ENCODE results near the gene SPEG.
A peak's percentile ranks its signal among the peaks of the same experiment; 100 is the strongest.

SPEG gene

GRCh38 chr2:219483451-219484342 is 49.1 kb downstream of the SPEG start:
- DNase-seq, result no peak

GRCh38 chr2:219484343-219485200 is 49.9 kb downstream of the SPEG start:
- DNase-seq, result no peak

GRCh38 chr2:219485201-219485580 is 50.5 kb downstream of the SPEG start:
- DNase-seq, result no peak

- DNase-seq, result no peak
These were observed 51.8 kb downstream of the SPEG start for GRCh38 chr2:219486380-219486959.

GRCh38 chr2:219488149-219488843 is 53.7 kb downstream of the SPEG start:
- no peak for DNase-seq

GRCh38 chr2:219488844-219489194 is 54.2 kb downstream of the SPEG start:
- DNase-seq, result no peak

GRCh38 chr2:219489315-219489714 is 54.7 kb downstream of the SPEG start:
- no peak for DNase-seq

GRCh38 chr2:219490186-219490585 is 55.5 kb downstream of the SPEG start:
- DNase-seq, result no peak

GRCh38 chr2:219490600-219491130 is 56.0 kb downstream of the SPEG start:
- no peak for DNase-seq

GRCh38 chr2:219491278-219491963 is 56.8 kb downstream of the SPEG start:
- DNase-seq, result peak in 1 of 2 donors; percentile 24

GRCh38 chr2:219492575-219492974 is 57.9 kb downstream of the SPEG start:
- no peak for DNase-seq

- DNase-seq, result no peak
These were observed 58.4 kb downstream of the SPEG start for GRCh38 chr2:219493086-219493485.

GRCh38 chr2:219494952-219495530 is 60.4 kb downstream of the SPEG start:
- DNase-seq, result no peak

GRCh38 chr2:219495531-219496122 is 61.0 kb downstream of the SPEG start:
- peak; percentile 31 to 71 for DNase-seq

- DNase-seq, result no peak
These were observed 61.7 kb downstream of the SPEG start for GRCh38 chr2:219496247-219496824.

- DNase-seq, result no peak
These were observed 62.3 kb downstream of the SPEG start for GRCh38 chr2:219496825-219497494.

GRCh38 chr2:219497495-219498279 is 63.0 kb downstream of the SPEG start:
- DNase-seq, result peak; percentile 75 to 85

GRCh38 chr2:219498280-219499057 is 63.8 kb downstream of the SPEG start, which contains the start of gene GMPPA:
Gene GMPPA (plus strand): TSS chr2:219498891. CDS start chr2:219499976, 1,085 bp downstream.
- DNase-seq, result peak; percentile 96 to 99

- DNase-seq, result no peak
These were observed 64.3 kb downstream of the SPEG start for GRCh38 chr2:219499058-219499307.

All from inflammatory macrophage treated with lipopolysaccharide for 1 hour (primary cell).